H4 (cell line): ENCODE data around the gene ZNF789. TPM values are rescaled to one million over a fixed set of nuclear protein-coding genes. Genes with fewer than 3 reads are reported as not detected.
"Not testable (repeated sequence)": the region's sequence is repeated elsewhere in the genome, so short reads cannot be mapped to it uniquely, and the experiment has no call there.

ENCODE experiments used
- DNase-seq: peaks from one replicate; pipeline ENCODE4 v3.0.0-alpha.2; 2015; ENCODE audit warnings: low spot score
- total RNA-seq: library from RNA; depleted of rRNA; stranded (reverse); fragments of >200 nt; shearing (Covaris generic); gene quantifications from 2 replicates; pipeline ENCODE4 v1.2.3, GENCODE V29; 2014

ZNF789 gene
- total RNA-seq, 1 experiment from 2014 or later, result 2.7 TPM

GRCh38 chr7:99457650-99458493 is 14.8 kb upstream of the ZNF789 start:
- no peak for DNase-seq

- no peak for DNase-seq
Observed at GRCh38 chr7:99459087-99459486, 13.6 kb upstream of the ZNF789 start.

GRCh38 chr7:99460651-99461050 is 12.0 kb upstream of the ZNF789 start:
- no peak for DNase-seq

- no peak for DNase-seq
Observed at GRCh38 chr7:99461221-99461620, 11.5 kb upstream of the ZNF789 start.

- no peak for DNase-seq
Observed at GRCh38 chr7:99465421-99465768, 7.3 kb upstream of the ZNF789 start.

GRCh38 chr7:99468336-99468918 is 4.3 kb upstream of the ZNF789 start:
- no peak for DNase-seq

- no peak for DNase-seq
Observed at GRCh38 chr7:99469381-99470065, 3.2 kb upstream of the ZNF789 start.

- peak; percentile 59 for DNase-seq
Observed at GRCh38 chr7:99473315-99473596, 566 bp downstream of the ZNF789 start.

- no peak for DNase-seq
Observed at GRCh38 chr7:99476107-99476506, 3.4 kb downstream of the ZNF789 start.

- DNase-seq, result no peak
Observed at GRCh38 chr7:99478464-99479440, 6.1 kb downstream of the ZNF789 start.

GRCh38 chr7:99485094-99485493 is 12.4 kb downstream of the ZNF789 start:
- peak; percentile 3 for DNase-seq

- peak; percentile 3 for DNase-seq
Observed at GRCh38 chr7:99489235-99489634, 16.5 kb downstream of the ZNF789 start.

GRCh38 chr7:99490878-99491277 is 18.2 kb downstream of the ZNF789 start:
- no peak for DNase-seq

GRCh38 chr7:99493823-99494222 is 21.1 kb downstream of the ZNF789 start:
- no peak for DNase-seq

GRCh38 chr7:99497766-99498545 is 25.3 kb downstream of the ZNF789 start:
- DNase-seq, result no peak

- no peak for DNase-seq
Observed at GRCh38 chr7:99498546-99498944, 25.9 kb downstream of the ZNF789 start.

GRCh38 chr7:99499371-99499720 is 26.7 kb downstream of the ZNF789 start:
- no peak for DNase-seq

GRCh38 chr7:99499721-99500636 is 27.3 kb downstream of the ZNF789 start, which contains the start of gene ZNF394:
TSS of gene ZNF394 (minus strand) at chr7:99500281. CDS start at chr7:99500093, 188 bp downstream.
- peak; percentile 91 for DNase-seq

GRCh38 chr7:99500637-99501009 is 27.9 kb downstream of the ZNF789 start:
- no peak for DNase-seq

- DNase-seq, result not testable (repeated sequence)
Observed at GRCh38 chr7:99501236-99501635, 28.5 kb downstream of the ZNF789 start.
